GM12892 (cell line): ENCODE results near the gene MCC.

Experiments
- POLR2A ChIP-seq: IDR thresholded peaks from 2 replicates; pipeline ENCODE4 v1.6.1; 2011; ENCODE audit warnings: low read depth, low read length, control low read depth
- TAF1 ChIP-seq: IDR thresholded peaks from 2 replicates; pipeline ENCODE4 v1.6.1; 2011; ENCODE audit warnings: low read depth, mild to moderate bottlenecking, control low read depth, low read length, borderline replicate concordance

DNA sequence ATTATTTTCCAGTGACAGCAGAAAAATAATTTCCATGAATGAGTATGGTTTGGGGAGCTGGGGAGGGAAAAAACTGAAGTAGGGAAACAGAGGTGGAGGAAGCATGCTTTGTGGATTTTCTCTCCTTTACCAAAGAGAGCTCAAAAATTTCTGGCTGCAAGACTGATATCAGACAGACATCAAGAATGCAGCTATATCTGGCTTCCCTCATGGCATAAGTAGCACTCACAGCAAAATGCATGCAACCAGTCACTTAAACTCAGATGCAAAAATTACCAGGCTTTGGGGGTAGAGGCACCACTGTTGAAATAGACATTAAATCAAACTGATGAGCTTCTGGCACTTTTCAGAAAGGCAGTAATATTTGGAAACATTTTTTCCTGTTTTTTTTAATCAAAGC, 250.4 kb downstream of the MCC start:
- no peak for TF ChIP-seq POLR2A
- TF ChIP-seq TAF1, result no peak
